ENCODE data around the gene CSTF3.

Gene CSTF3

DNA sequence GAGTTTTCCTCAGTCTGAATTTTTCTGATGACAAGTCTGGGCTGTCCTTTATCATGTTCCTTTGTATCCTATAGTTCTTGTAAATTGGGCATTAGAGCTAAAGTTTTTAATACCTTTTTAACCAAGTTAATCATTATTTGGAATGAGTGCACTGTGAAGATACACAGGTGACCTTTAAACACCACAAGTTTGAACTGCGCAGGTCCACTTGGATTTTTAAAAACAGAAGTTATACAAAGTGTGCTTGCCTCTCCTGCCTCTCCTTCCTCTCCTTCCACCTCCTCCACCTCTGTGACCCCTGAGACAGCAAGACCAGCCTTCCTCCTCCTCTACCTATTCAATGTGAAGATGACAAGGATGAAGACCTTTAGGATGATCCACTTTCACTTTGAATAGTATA is 126.3 kb downstream of the CSTF3 start:
- H4K20me1 ChIP-seq (ENCODE audit: insufficient read depth) = no peaks in the 10 kb centered on the region
- H3K4me3 ChIP-seq (IDR thresholded peaks at IDR 0.05; ENCODE audit: insufficient read depth, low read depth, low read length) = no peak overlapping the region
- H3K4me2 ChIP-seq = no peak overlapping the region
- no peak overlapping the region for H2AFZ ChIP-seq (ENCODE audit: low read depth)
- H3K27ac ChIP-seq = no peak overlapping the region
- no peaks in the 10 kb centered on the region for H3K27me3 ChIP-seq (ENCODE audit: insufficient read depth, low read depth)
- no peaks in the 10 kb centered on the region for H3K79me2 ChIP-seq (ENCODE audit: insufficient read depth, low read depth)
- no peaks in the 10 kb centered on the region for H3K36me3 ChIP-seq (ENCODE audit: insufficient read depth)
- H3K4me1 ChIP-seq (ENCODE audit: low read depth, poor library complexity, severe bottlenecking) = no peaks in the 10 kb centered on the region
- TF ChIP-seq, protein P1, sequence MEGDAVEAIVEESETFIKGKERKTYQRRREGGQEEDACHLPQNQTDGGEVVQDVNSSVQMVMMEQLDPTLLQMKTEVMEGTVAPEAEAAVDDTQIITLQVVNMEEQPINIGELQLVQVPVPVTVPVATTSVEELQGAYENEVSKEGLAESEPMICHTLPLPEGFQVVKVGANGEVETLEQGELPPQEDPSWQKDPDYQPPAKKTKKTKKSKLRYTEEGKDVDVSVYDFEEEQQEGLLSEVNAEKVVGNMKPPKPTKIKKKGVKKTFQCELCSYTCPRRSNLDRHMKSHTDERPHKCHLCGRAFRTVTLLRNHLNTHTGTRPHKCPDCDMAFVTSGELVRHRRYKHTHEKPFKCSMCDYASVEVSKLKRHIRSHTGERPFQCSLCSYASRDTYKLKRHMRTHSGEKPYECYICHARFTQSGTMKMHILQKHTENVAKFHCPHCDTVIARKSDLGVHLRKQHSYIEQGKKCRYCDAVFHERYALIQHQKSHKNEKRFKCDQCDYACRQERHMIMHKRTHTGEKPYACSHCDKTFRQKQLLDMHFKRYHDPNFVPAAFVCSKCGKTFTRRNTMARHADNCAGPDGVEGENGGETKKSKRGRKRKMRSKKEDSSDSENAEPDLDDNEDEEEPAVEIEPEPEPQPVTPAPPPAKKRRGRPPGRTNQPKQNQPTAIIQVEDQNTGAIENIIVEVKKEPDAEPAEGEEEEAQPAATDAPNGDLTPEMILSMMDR (conservative IDR thresholded peaks at IDR 0.05; ENCODE audit: low read depth, low read length) = no peak
- no peak overlapping the region for H3K9ac ChIP-seq
